Measurements from ENCODE around the gene CD27.

The CD27 gene

DNA sequence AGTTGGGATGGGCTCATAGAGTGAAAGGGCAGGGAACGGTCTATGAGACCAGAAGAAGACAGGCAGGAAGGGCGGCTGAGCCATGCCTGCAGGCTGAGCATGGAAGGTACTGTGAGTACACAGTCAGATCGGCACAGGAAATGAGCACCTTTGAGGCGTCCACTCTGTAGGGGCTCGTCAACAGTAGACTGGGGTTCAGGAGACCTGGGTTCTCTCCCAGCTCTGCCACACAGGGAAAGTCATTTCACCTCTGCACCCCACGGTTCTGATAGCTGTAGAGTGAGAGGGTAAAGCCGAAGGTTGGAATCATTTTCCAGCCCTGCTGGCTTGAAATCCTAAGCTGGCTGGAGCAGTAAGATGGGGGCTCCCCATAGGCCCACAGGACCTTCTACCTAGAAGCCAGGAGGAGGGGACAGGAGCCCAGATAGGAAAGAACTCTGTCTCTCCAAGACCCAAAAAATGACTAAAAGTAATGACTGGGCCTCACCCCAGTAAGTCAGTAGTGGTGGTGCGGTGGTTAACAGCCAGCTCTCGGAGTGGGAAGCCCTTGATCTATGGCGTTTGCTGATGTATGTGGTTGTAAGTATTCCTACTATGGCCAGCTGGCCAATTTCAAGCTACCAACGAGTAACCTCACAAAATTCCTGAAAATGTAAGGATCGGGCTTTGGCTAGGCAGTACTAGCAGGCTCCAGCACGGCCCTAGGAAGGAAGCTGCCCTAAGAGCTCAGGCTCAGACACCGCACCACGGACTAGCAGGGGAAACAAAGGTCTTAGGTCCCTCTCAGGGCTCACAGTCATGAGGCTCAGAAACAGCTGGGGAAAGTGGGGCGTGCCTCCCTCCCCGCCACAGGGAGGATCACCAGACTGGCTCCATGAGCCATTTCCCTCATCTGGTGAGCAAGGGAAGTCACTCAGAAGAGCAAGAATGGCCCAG, 10.3 kb upstream of the CD27 start:
- DNase-seq (ENCODE audit: low read depth) = no peak

DNA sequence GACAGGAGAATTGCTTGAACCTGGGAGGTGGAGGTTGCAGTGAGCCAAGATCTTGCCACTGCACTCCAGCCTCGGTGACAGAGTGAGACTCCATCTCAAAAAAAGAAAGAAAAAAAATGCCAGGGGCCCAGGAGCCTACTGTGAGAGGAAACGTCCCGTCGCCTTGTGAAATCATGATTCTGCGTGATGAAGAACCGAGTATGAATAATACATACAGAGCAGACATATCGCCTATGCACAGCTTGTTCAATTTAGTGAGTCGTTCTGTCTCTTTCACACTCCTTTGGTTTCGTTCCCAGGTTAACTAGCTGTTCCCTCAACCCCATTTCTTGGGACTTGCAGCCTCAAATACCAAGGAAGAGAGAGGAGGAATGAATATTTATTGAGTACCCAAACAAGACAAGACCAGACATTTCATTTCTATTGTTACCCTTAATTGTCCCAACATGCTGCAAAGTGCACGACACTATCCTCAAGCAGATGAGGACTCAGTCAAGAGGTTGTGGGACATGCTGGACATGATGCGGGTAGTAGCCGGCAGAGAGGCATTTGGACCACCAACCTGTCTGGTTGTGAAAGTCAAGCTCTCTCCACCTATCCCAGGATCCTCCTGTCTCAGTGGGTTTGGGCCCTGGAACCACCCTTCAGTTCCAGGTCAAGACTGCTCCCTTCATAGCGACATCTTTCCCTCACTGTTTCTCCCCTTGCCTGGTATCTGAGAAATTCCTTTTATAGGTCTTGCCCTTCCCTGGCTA, 8.6 kb upstream of the CD27 start:
- DNase-seq (ENCODE audit: low read depth) = no peak

- DNase-seq (ENCODE audit: low read depth) = no peak
Observed at GRCh38 chr12:6437586-6437985, 7.2 kb upstream of the CD27 start.

- DNase-seq (ENCODE audit: low read depth) = no peak
Observed at GRCh38 chr12:6438345-6438744, 6.4 kb upstream of the CD27 start.

DNA sequence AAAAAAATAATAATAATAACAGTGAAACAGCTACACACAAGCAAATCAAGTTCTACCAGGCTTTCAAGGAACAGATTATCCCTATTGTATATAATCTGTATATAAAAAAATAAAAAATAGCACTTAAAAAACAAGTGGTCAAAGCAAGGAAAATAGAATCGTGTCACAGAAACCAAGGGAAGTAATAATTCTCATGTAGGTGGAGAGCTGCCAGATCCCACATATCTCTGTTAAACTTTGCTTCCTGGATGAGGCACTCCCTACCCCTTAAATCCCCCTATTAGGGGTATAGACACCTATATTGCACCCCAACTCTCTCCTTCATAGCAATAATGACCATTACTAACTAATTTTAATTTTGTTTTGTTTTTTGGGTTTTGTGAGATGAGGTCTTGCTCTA, 4.4 kb upstream of the CD27 start:
- DNase-seq (ENCODE audit: low read depth) = no peak

- no peak for DNase-seq (ENCODE audit: low read depth)
Observed at GRCh38 chr12:6442836-6443235, 1.9 kb upstream of the CD27 start.

DNA sequence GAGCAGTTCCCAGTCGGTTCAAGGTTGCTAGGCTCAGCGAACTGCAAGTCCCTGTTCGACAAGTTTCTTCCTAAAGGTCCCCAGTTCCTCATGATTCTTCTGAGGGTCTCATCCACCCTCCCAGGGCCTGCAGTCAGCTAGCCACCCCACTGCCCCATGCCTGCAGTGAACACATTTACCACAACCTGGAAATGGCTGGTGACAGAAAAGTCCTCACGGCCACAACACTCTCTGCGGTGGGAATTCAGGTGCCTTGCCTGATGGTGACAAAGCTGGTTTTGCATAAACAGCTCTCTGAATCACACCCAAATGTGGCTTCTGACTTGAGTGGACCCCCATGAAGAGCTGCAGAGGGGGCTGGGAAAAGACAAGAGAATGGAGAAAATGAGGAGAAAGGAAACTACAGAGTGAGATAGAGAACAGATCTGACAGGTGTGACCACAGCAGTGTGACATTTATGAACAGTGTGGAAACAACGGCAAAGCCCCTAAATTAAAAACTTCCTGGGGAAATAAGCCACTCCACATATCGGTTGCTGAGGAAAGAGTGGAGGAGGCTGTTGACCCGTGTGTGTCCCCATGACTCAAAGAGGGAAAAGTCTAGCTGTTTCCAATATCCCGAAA, 1.3 kb upstream of the CD27 start:
- no peak for DNase-seq (ENCODE audit: low read depth)

GRCh38 chr12:6444031-6444430, 724 bp upstream of the CD27 start:
- no peak for DNase-seq (ENCODE audit: low read depth)

DNA sequence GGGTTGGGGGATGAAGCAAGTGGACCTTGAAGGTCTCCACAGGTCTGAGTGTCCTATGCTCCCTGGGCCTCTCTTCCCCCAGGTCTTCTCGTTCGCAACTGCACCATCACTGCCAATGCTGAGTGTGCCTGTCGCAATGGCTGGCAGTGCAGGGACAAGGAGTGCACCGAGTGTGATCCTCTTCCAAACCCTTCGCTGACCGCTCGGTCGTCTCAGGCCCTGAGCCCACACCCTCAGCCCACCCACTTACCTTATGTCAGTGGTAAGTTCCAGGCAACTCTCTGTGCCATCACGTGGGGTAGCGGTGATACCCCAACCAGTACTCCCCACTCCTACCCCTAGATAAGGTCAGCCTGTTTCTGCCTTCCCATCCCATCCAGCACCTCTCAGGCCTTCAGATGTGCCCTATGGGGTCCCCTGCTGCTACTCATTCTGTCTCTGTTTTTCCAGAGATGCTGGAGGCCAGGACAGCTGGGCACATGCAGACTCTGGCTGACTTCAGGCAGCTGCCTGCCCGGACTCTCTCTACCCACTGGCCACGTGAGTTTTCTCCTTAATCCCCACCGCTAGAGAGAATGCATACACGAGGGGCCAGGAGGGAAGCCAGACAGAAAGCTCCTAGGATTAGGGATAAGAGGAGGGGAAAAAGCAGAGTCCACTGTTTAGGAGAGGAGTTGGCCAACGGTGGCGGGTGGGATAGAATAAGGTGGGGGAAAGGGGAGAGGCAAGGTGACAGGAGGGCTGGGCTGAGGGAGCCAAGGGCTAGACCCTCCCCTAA, 5.5 kb downstream of the CD27 start:
- DNase-seq (ENCODE audit: low read depth) = no peak

GRCh38 chr12:6450869-6451347, 6.2 kb downstream of the CD27 start:
- DNase-seq (ENCODE audit: low read depth) = no peak

GRCh38 chr12:6451348-6452244, 6.8 kb downstream of the CD27 start, which contains the start of gene TAPBPL:
Gene TAPBPL (plus strand): TSS chr12:6452042. CDS start chr12:6452249, 207 bp downstream.
- peak; percentile 60 for DNase-seq (ENCODE audit: low read depth)

DNA sequence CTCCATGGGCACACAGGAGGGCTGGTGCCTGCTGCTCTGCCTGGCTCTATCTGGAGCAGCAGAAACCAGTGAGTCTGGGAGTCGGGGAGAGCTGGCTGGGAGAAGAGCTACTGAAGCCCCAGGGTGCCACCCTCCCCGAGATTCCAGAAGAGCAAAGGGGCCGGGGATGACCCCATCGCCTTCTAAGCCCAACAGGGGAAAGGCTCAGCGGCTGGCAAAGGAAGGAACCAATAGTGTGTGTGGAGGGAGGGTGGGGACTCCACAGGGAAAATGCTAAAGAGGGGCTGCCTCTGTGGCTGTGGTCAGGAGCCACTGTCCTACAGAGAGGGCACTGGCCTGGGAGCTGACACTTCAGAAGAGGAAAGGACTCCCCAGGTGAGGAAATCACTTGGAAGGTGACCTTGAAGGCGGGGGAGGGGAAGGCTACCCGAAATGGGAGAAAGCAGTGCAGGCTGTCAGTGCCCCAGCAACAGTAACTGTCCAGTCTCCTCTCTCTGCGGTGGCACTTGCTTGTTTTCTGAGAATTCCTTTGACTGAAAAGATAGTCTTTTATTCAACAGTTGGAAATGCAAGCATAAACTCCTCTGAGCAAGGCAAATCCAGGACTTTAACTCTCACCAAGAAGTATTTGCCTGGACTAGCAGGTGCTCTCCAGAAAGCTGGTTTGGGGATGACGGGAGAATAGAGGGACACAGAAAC, 7.6 kb downstream of the CD27 start:
- DNase-seq (ENCODE audit: low read depth) = no peak

DNA sequence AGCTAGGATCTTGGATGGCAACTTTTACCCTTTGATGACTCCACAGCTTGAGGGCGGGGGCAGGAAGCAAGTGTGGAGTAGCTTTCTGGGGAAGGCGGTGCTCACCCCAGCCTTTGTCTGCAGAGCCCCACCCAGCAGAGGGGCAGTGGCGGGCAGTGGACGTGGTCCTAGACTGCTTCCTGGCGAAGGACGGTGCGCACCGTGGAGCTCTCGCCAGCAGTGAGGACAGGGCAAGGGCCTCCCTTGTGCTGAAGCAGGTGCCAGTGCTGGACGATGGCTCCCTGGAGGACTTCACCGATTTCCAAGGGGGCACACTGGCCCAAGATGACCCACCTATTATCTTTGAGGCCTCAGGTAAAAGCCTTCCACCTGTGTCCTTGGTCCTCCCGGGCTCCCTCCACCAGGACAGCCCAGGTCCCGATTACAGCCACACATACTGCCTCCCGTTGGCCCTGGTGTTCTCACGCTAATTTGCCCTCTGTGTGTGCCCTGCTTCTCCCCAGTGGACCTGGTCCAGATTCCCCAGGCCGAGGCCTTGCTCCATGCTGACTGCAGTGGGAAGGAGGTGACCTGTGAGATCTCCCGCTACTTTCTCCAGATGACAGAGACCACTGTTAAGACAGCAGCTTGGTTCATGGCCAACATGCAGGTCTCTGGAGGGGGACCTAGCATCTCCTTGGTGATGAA, 8.3 kb downstream of the CD27 start:
- no peak for DNase-seq (ENCODE audit: low read depth)

GRCh38 chr12:6457220-6457945, 12.6 kb downstream of the CD27 start:
- no peak for DNase-seq (ENCODE audit: low read depth)

- no peak for DNase-seq (ENCODE audit: low read depth)
Observed at GRCh38 chr12:6458281-6459003, 13.7 kb downstream of the CD27 start.

GRCh38 chr12:6459004-6459337, 14.2 kb downstream of the CD27 start:
- no peak for DNase-seq (ENCODE audit: low read depth)

DNA sequence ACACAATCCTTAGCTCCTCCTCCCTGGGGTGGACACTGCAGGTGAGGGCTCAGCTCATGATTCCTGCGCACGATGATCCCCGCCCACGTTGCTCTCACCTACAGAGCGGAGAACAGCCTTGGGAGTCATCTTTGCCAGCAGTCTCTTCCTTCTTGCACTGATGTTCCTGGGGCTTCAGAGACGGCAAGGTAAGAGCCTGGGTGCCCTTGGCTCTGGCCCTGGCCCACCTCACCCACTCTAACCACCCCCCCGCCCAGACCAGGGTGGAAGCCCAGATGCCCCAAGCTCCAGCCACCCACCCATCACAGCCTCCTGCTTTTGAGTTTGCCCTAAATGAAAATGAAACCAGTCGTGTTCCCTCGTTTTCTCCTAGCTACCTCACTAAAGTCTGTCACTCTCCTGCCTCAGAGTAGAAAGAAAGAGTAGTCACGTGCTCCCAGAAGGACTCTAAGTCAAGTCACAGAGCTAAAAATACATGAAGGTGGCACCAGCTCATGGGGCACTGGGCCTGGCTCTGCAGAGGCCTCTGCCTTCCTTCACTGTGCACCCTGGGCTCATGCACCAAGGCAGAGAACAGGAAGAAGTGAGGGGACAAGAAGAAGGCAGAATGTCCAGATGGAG, 16.1 kb downstream of the CD27 start:
- no peak for DNase-seq (ENCODE audit: low read depth)

Data from GM04503 (cell line).